ENCODE measurements around the gene HOOK2. TPM values are rescaled to one million over a fixed set of nuclear protein-coding genes. Genes with fewer than 3 reads are reported as not detected.

Gene HOOK2
- total and polyA plus RNA-seq, 9 of the 15 experiments (the other 6 are each of a cell fraction or from before 2014, with no cell fraction given): 1.3 to 17.2 (median 9.9) TPM

GRCh38 chr19:12792051-12792852, 16.9 kb upstream of the HOOK2 start (continued):
- TF ChIP-seq SRSF7 (optimal IDR thresholded peaks at IDR 0.05; ENCODE audit: low read depth, low read length) (peak; percentile 38), CBX8 (IDR thresholded peaks at IDR 0.05; ENCODE audit: borderline replicate concordance, extremely low read depth, low read depth, low read length, poor library complexity, severe bottlenecking) (no peak), KLF10 (CRISPR knock-in tag; IDR thresholded peaks at IDR 0.05) (no peak), FIP1L1 (IDR thresholded peaks at IDR 0.05; ENCODE audit: low read depth, low read length, poor library complexity, severe bottlenecking) (peak; percentile 99), L3MBTL2 (IDR thresholded peaks at IDR 0.05) (peak; percentile 94), NR2C2 (CRISPR knock-in tag; IDR thresholded peaks at IDR 0.05) (peak; percentile 90), NR2C2 (tag; IDR thresholded peaks at IDR 0.05) (peak; percentile 89), ZNF592 (IDR thresholded peaks at IDR 0.05) (peak; percentile 66; the same call in 1 of the 2 replicates), EGR1 (conservative IDR thresholded peaks at IDR 0.05) (peak; percentile 74), RBM22 (IDR thresholded peaks at IDR 0.05; ENCODE audit: low read depth, low read length, poor library complexity, severe bottlenecking) (peak; percentile 97), ZBTB11 (CRISPR knock-in tag; IDR thresholded peaks at IDR 0.05) (peak in 2 of 3 experiments; percentile 62 to 67; a peak in 3 of 6 replicates), ATF7 (IDR thresholded peaks at IDR 0.05) (peak; percentile 38; the same call in 1 of the 2 replicates), FUS (optimal IDR thresholded peaks at IDR 0.05; ENCODE audit: low read depth, low read length) (peak; percentile 64), HEY1 (CRISPR knock-in tag; IDR thresholded peaks at IDR 0.05; ENCODE audit: borderline replicate concordance) (no peak), FOS (IDR thresholded peaks at IDR 0.05; ENCODE audit: extremely low read depth, insufficient read length) (no peak), ID3 (CRISPR knock-in tag; IDR thresholded peaks at IDR 0.05) (no peak), ID3 (tag; IDR thresholded peaks at IDR 0.05) (peak; percentile 59; the same call in 1 of the 2 replicates)
